CD4-positive, alpha-beta T cell treated with Interleukin-6 for 4 hours (primary cell): ENCODE measurements around the gene RINL.
A peak's percentile ranks its signal among the peaks of the same experiment; 100 is the strongest.
"Not testable (repeated sequence)": the region's sequence is repeated elsewhere in the genome, so short reads cannot be mapped to it uniquely, and the experiment has no call there.

Experiments
- DNase-seq: peaks from one replicate; pipeline ENCODE4 v3.0.0-alpha.2; 2020; ENCODE audit warnings: mixed read lengths

RINL gene

DNA sequence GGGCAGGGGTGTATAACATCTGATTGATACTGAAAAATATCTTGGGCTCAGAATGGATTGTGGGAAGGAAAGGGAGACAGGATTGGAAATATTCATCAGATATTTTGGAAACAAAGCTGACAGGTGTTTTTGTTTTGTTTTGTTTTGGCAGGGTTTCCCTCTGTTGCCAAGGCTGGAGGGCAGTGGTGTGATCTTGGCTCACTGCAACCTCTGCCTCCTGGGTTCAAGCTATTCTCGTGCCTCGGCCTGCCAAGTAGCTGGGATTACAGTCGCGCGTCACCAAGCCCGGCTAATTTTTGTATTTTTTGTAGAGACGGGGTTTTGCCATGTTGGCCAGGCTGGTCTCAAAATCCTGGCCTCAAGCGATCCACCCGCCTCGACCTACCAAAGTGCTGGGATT is 4.7 kb downstream of the RINL start:
- DNase-seq = not testable (repeated sequence)

DNA sequence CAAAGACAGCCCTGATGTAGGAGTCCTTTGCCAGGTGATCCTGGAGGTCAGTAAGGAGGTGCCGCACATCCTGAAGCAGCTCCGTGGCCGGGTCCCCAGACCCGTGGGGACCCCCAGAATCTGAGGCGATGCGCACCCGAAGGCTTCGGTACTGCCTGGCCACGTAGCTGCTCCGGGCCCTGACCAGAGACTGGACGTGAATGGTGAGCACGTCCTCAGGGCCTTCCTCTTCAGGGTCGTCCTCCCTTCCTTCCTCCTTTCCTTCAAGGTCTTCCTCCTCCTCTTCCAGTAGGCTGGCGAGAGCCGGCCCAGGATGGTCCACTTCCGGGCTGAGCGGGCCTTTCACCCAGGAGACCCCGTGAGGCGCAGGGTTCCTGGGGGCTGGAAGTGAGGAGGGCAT is 7.5 kb downstream of the RINL start:
- DNase-seq = no peak

GRCh38 chr19:38869836-38870607 is 8.1 kb downstream of the RINL start:
- DNase-seq = peak; percentile 97

DNA sequence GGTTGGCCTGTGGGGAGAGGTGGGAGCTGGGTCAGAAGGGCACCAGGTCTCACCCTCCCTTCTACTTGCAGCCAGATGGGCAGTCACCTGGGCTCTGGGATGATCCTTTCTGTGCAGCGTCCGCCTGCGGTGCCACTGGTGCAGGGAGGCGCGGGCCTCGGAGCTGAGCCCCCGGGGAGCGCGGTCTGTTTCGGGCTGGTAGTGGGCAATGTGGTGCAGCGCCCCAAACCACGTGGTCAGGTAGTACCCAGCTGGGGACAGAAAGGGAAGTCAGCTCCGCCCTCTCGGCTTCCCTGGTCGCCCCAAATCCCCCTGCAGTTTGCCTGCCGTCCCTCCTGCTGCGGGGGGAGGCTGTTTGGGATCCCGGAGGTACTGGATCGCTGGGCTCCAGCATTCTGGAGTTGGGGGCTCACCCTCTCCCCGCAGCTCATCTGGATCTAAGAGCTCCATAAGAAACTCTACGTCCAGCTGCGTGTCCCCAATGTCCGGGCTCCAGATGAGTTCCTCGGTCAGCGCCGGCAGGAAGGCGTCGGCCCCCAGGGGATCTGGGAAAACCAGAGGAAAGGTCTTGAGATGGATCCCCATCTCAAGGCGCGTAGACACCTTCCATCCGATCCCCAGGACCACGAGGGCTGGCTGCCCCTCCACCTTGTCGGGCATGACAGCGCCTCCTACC is 8.8 kb downstream of the RINL start:
- DNase-seq = peak; percentile 58

- no peak for DNase-seq
Measured at GRCh38 chr19:38868551-38868950, 9.5 kb downstream of the RINL start.

DNA sequence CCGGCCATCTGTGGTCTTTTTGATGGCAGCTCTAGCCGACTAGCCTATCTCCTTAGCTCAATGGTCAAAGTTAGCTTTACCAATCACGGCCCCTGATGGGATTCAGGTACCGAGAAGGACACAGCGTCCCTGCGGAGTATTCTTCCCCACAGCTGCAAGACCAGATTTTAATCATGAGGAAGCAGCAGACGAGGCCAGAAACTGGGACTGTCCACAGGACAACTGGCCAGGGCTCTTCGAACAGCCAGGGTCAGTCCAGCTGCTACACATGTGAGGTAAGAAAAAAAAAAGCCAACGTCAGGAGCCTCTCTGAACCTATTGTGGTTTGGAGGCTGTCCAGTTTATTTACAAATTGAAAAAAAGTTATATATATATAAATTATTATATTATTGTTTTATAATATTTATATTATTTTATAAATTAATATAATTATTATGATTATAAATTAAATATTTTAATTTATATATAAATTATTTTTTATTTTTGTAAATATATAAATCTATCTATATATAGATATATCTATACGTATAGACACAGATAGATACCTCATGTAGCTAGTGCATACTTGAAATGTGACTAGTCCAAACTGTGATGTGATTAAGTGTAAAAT is 10.8 kb downstream of the RINL start:
- DNase-seq = no peak

DNA sequence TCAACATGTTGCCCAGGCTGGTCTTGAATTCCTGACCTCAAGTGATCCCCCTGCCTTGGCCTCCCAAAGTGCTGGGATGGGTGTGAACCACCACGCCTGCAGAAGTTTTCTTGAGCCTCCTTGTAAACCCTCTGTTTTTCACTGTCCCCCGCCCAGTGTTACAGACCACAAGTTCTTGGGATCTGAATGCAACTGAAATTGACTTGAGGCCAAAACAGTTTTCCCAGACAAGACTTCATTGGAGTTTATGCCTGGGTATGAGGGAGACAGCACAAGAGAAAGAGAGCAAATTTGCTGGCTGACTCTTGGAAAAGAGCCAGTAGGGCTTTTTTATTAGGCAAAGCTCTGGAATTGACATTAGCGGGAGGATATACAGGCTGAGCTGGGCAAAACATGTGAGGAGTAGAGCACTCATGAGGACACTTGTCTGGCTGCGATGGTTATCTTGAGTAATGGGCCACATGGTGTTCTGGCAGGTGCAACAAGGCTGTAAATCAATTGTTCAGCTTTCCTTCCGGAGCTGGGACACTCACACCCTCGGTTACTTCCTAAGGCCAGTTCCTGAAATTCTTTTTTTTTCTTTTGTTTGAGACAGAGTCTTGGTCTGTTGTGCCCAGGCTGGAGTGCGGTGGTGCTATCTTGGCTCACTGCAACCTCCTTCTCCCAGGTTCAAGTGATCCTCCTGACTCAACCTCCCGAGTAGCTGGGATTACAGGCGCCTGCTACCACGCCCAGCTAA is 15.6 kb downstream of the RINL start:
- no peak for DNase-seq

DNA sequence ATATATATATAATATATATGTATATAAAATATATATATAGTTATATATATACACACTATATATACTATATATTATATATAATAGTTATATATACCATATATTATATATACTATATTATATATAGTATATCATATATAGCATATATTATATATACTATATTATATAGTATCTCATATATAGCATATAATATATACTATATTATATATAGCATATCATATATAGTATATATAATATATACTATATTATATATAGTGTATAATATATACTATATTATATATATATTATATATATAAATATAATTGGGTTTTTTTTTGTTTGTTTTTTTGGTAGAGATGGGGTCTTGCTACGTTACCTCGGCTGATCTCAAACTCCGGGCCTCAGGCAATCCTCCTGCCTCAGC is 16.7 kb downstream of the RINL start:
- DNase-seq = no peak

DNA sequence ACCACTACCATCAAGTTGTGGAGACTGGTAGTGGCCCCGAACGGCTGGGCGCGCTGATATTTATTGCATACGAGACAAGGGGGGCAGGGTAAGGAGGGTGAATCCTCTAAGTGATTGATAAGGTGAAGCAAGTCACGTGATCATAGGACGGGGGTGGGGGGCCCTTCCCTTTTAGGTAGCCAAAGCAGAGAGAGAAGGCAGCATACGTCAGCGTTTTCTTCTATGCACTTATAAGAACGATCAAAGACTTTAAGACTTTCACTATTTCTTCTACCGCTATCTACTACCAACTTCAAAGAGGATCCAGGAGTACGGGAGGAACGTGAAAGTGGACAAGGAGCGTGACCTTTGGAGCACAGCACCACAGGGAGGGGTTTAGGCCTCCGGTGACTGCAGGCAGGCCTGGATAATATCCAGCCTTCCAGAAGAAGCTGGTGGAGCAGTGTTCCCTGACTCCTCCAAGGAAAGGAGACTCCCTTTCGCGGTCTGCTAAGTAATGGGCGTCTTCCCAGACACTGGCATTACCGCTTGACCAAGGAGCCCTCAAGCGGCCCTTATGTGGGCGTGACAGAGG is 18.4 kb downstream of the RINL start:
- DNase-seq = not testable (repeated sequence)

DNA sequence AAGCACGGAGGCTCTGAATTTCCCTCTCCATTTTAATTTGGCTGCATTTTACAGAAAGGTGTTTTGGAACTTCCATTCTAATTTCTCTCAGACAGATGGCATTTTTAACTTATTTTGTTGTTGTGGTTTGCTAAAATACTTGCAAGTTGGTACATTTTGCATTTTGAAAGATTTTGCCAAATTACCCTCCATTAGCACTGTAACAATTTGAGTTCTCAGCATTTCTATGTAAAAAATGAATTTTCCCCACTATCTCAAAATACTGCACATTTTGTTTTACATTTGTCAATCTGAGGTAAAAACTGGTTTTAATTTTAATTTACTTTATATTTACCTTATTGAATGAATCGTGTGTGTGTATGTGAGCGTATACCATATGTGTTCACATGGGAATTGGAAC is 21.3 kb downstream of the RINL start:
- no peak for DNase-seq

DNA sequence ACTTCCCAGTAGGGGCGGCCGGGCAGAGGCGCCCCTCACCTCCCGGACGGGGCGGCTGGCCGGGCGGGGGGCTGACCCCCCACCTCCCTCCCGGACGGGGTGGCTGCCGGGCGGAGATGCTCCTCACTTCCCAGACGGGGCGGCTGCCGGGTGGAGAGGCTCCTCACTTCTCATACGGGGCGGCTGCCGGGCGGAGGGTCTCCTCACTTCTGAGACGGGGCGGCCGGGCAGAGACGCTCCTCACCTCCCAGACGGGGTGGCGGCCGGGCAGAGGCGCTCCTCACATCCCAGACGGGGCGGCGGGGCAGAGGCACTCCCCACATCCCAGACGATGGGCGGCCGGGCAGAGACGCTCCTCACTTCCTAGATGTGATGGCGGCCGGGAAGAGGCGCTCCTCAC is 22.3 kb downstream of the RINL start:
- not testable (repeated sequence) for DNase-seq

DNA sequence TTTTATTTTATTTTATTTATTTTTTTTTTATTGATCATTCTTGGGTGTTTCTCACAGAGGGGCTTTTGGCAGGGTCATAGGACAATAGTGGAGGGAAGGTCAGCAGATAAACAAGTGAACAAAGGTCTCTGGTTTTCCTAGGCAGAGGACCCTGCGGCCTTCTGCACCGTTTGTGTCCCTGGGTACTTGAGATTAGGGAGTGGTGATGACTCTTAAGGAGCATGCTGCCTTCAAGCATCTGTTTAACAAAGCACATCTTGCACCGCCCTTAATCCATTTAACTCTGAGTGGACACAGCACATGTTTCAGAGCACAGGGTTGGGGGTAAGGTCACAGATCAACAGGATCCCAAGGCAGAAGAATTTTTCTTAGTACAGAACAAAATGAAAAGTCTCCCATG is 23.1 kb downstream of the RINL start:
- DNase-seq = not testable (repeated sequence)

DNA sequence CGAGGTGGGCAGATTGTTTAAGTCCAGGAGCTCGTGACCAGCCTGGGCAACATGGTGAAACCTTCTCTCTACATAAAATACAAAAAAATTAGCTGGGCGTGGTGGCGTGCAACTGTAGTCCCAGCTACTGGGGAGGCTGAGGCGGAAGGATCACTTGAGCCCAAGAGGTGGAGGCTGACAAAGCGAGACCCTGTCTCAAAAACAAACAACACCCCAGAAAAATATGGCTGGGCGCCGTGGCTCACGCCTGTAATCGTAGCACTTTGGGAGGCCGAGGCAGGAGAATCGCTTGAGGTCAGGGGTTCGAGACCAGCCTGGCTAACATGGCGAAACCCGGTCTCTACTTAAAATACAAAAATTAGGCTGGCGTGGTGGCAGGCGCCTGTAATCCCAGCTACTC is 24.9 kb downstream of the RINL start:
- DNase-seq = no peak

- peak; percentile 76 for DNase-seq
Measured at GRCh38 chr19:38852231-38853044, 25.6 kb downstream of the RINL start.

DNA sequence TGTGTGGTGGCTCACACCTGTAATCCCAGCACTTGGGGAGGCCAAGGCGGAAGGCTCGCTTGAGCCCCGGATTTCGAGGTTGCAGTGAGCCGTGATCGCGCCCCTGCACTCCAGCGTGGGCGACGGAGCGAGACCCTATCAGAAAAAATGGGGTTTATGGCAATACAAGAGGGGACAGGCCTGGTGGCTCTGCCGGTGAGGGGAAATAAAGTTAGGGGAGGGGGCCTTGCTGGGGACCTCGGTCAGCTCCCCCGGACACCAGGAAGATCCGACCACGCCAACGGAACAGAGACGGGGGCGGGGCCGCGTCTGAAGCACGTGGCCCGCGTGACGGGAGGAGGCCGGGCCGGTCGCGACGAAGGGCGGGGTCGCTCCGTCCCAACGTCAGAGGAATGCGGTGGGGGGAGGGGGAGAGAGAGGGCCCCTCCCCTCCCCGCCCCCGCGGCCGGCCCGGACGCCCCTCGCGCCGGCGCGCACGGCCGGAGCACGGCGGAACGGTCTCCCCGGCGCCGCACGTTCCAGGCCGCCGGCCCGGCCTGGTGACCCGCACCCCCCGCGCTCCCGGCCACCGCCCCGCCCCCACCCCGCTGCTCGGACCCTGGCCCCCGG is 26.3 kb downstream of the RINL start:
- peak; percentile 93 for DNase-seq

- peak; percentile 43 for DNase-seq
Measured at GRCh38 chr19:38850976-38851621, 27.0 kb downstream of the RINL start.

- DNase-seq = no peak
Measured at GRCh38 chr19:38850436-38850975, 27.6 kb downstream of the RINL start.

- peak; percentile 99 for DNase-seq
Measured at GRCh38 chr19:38849860-38850435, 28.1 kb downstream of the RINL start, which contains the start of gene HNRNPL. HNRNPL (minus strand) TSS chr19:38849986; CDS start chr19:38849966, 20 bp downstream.

- peak; percentile 99 for DNase-seq
Measured at GRCh38 chr19:38849147-38849859, 28.8 kb downstream of the RINL start.
